Measurements from ENCODE around the gene CRYBG2. TPM values are rescaled to one million over a fixed set of nuclear protein-coding genes. Genes with fewer than 3 reads are reported as not detected.

Gene CRYBG2
- total RNA-seq, 1 donor from 2014 or later, result 0.18 TPM

GRCh38 chr1:26370591-26371382, 16.9 kb upstream of the CRYBG2 start:
- no peak for ATAC-seq
- DNase-seq (ENCODE audit: low spot score), result no peak

DNA sequence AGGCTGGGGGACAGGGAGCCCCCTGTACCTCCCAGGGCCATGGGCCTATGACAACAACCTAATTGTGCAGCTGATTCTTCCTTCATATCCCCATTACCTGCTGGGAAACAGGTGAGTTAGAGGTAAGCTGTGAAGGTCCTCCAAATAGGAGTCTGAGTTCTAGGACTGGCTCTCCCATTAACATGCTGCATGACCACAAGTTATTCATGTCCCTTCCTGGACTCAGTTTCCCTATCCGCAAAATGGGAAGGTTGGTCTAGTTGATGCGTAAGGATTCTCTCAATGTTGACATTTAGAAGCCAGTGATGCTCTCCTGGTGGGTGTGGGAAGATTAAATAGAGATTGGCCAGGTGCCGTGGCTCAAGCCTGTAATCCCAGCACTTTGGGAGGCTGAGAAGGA, 14.6 kb upstream of the CRYBG2 start:
- ATAC-seq (no peak), DNase-seq (ENCODE audit: low spot score) (no peak)

GRCh38 chr1:26368006-26368405, 14.1 kb upstream of the CRYBG2 start:
- no peak for ATAC-seq

GRCh38 chr1:26367441-26367840, 13.5 kb upstream of the CRYBG2 start:
- ATAC-seq (no peak), DNase-seq (ENCODE audit: low spot score) (no peak)

More at GRCh38 chr1:26368006-26368405, 14.1 kb upstream of the CRYBG2 start:
- no peak for DNase-seq (ENCODE audit: low spot score)

DNA sequence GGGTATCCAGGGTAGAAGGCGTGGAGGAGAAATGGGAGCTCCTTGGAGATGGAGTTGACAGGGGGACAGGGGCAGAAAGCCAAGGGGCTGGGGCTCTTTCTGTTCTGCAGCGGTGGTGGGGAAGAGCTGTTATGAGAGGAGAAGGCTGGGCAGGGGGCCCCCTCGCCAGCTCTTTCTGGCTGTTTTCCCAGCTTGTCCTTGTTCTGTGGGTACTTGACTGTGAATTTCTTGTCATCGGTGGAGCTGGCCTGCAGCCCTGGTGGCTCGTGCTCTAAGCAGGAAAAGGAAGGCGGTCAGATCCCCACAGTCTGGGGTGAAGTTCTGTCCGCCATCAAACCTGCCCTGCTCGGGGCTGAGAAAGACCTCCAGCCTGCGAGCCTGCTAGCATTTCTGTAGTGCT, 11.0 kb upstream of the CRYBG2 start:
- ATAC-seq (no peak), DNase-seq (ENCODE audit: low spot score) (no peak)

GRCh38 chr1:26363549-26364448, 9.9 kb upstream of the CRYBG2 start:
- peak; percentile 77 for DNase-seq (ENCODE audit: low spot score)

DNA sequence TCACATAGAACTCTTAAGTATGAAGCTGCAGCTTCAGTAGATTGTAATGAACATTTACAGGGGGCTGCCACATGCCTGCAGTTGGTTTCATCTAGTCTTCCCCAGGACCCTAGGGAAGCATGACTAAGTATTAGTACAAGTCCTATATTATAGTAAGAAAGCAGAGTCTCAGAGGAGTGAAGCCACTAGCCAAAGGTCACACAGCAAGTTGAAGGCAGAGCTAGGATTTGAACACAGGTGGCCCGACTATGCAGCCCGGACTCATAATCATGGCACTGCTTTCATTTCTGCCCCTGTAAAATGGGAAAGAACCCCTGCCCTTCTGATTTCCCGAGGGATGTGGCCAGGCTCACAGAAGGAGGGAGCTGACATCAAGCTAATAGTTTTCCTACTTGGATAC, 8.4 kb upstream of the CRYBG2 start:
- no peak for ATAC-seq

More at GRCh38 chr1:26363549-26364448, 9.9 kb upstream of the CRYBG2 start:
- peak; percentile 83 for ATAC-seq

GRCh38 chr1:26361605-26362122, 7.7 kb upstream of the CRYBG2 start:
- DNase-seq (ENCODE audit: low spot score) (no peak), ATAC-seq (no peak)

More for the DNA sequence above, 8.4 kb upstream of the CRYBG2 start:
- DNase-seq (ENCODE audit: low spot score), result no peak

DNA sequence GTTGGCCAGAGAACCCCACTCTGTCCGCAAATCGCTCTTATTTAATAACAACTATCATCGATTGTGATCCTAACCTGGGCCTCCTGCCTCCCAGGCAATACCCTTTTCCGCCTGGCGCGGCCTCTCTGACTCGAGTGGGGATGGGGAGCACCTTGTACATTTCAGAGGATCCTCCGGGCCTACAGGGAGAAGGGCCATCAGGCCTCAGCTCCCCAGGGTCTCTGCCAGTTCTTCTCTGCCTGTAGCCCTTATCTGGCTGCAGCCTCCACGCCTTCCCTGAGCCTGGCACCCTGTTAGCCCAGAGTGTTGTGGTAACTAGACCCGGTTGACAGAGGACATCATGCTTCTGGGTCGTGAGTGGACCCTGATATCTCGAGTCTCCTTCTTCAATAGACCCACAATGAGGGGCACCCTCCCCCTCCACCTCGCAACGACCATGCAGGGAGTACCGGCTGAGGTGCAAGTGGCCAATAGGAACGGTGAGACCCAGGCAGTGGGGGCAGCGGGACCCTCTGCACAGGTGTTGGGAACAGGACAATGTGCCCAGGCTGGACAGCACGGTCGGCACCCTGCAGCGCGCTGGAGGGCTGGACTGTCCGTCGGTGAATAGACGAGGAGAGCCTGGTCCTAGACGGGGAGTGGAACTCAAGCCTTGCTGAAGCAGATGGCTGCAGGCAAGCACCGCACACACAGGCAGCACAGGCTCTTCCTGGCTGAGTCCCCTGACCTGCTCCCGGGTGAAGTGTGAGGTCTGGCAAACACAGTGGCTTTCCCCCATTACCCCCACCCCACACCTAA, 7.1 kb upstream of the CRYBG2 start:
- ATAC-seq, result no peak
- DNase-seq (ENCODE audit: low spot score), result no peak

GRCh38 chr1:26359981-26360806, 6.3 kb upstream of the CRYBG2 start:
- ATAC-seq, result no peak
- DNase-seq (ENCODE audit: low spot score), result no peak

GRCh38 chr1:26358411-26359384, 4.8 kb upstream of the CRYBG2 start:
- DNase-seq (ENCODE audit: low spot score) (no peak), ATAC-seq (peak; percentile 89)

DNA sequence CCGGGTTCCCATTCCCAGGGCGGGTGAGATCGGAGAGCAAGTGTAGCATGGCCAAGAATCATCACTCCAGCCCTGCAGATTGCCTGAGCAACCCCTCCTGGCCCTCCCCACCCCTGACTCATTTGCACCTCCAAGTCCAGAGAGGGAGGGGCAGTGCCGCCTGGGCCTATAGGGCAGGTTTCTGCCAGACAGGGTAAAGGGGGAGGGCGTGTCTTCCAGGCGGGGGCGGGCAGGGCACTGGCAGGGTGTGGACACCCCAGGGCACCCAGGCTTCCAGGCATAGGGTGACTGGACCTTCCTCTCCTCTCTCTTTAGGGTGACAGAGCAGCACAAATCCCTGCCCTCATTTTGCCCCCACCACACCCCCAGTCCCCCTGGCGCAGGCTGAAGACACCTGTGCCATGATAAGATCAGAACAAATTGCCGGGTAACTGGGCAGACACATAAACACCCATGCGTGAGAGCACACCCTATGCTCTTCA, 3.2 kb upstream of the CRYBG2 start:
- no peak for DNase-seq (ENCODE audit: low spot score)
- no peak for ATAC-seq

DNA sequence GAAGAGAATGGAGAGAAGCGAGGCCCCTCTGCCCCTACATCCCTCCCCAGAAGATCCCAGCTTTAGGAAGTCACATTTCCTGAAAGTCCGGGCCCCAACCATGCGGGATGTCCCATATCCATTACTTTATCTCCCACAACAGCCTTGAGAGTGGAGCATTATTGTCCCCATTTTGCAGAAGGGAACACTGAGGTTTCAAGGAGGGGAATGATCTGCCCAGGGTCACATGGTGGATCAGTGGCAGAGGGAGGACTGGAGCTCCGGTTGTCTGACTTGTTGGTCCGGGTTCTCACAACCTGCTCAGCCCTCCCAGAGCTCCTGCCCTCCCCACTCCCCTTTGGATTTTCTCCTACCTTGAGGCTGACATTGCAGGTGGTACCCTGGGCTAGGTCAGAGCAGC, 2.2 kb upstream of the CRYBG2 start:
- DNase-seq (ENCODE audit: low spot score) (no peak), ATAC-seq (no peak)

- DNase-seq (ENCODE audit: low spot score), result no peak
- ATAC-seq, result no peak
Observed at GRCh38 chr1:26354972-26355371, 1.0 kb upstream of the CRYBG2 start.

DNA sequence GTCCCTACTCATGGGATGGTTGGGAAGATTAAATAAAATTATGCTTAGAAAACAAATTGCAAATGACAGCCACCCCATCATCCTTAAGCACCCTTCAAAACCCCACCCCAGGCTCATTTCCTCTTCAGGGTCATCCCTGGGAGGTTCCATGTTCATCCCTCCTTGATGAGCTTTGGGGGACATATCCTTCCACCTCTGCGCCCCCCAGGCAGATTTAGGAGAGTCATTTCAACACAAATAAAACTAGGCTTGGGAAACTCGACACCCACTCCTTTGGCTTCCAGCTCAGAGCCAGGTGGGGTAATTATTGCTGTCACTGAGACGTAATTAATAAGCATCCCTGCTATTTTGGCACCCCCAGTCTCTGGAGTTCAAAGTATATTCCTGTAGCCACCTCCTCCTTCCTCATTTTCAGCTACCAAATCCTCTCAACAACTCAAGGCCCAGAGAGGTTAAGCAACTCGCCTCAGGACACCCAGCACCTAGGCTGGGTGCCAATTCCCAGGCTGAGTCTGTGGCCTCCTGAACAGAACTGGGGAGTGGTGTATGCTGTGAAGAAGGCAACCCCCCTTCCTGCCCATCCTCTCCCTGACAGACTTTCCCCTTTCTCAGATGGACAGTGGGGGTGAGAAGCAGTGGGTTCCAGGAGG, 595 bp downstream of the CRYBG2 start:
- ATAC-seq (no peak), DNase-seq (ENCODE audit: low spot score) (no peak)

GRCh38 chr1:26352338-26352679, 1.6 kb downstream of the CRYBG2 start:
- ATAC-seq (no peak), DNase-seq (ENCODE audit: low spot score) (no peak)

GRCh38 chr1:26351590-26352337, 2.2 kb downstream of the CRYBG2 start:
- ATAC-seq (no peak), DNase-seq (ENCODE audit: low spot score) (no peak)
